Measurements from ENCODE around the gene TRAIP.
A peak's percentile ranks its signal among the peaks of the same experiment; 100 is the strongest.

TRAIP gene

GRCh38 chr3:49813497-49814174 lies 42.7 kb downstream of the TRAIP start, which contains the start of gene UBA7:
Gene UBA7 (minus strand): TSS chr3:49813953. CDS start chr3:49813787, 166 bp downstream.
- DNase-seq = peak; percentile 73

- no peak for DNase-seq
Measured at GRCh38 chr3:49812916-49813496, 43.4 kb downstream of the TRAIP start.

GRCh38 chr3:49807431-49808114 lies 48.8 kb downstream of the TRAIP start:
- DNase-seq = no peak

- DNase-seq = no peak
Measured at GRCh38 chr3:49806850-49807249, 49.5 kb downstream of the TRAIP start.

GRCh38 chr3:49805897-49806701 lies 50.3 kb downstream of the TRAIP start:
- DNase-seq = peak; percentile 62

GRCh38 chr3:49805367-49805782 lies 51.0 kb downstream of the TRAIP start:
- DNase-seq = peak; percentile 76

- DNase-seq = no peak
Measured at GRCh38 chr3:49804141-49805041, 52.0 kb downstream of the TRAIP start.

GRCh38 chr3:49803465-49804140 lies 52.8 kb downstream of the TRAIP start:
- DNase-seq = peak; percentile 12

- peak; percentile 69 for DNase-seq
Measured at GRCh38 chr3:49802719-49803464, 53.5 kb downstream of the TRAIP start, which contains the start of gene INKA1. Gene INKA1 (plus strand): TSS chr3:49803261. CDS start chr3:49803393, 132 bp downstream.

- no peak for DNase-seq
Measured at GRCh38 chr3:49801160-49801559, 55.2 kb downstream of the TRAIP start.

GRCh38 chr3:49799761-49800160 lies 56.6 kb downstream of the TRAIP start, which contains the start of gene CDHR4:
Gene CDHR4 (minus strand): TSS chr3:49799873. CDS start chr3:49799812, 61 bp downstream.
- DNase-seq = peak; percentile 46

GRCh38 chr3:49799105-49799504 lies 57.3 kb downstream of the TRAIP start:
- no peak for DNase-seq

- no peak for DNase-seq
Measured at GRCh38 chr3:49794926-49795905, 61.1 kb downstream of the TRAIP start.

GRCh38 chr3:49794431-49794830 lies 61.9 kb downstream of the TRAIP start:
- DNase-seq = no peak

- DNase-seq = no peak
Measured at GRCh38 chr3:49793486-49794085, 62.8 kb downstream of the TRAIP start.

- no peak for DNase-seq
Measured at GRCh38 chr3:49792371-49793150, 63.8 kb downstream of the TRAIP start.

GRCh38 chr3:49791571-49791970 lies 64.8 kb downstream of the TRAIP start:
- DNase-seq = no peak
